Effector CD4-positive, alpha-beta T cell (primary cell): Measurements from ENCODE around the gene MYO10.

Experiments
- DNase-seq: peaks from one replicate; pipeline ENCODE4 v3.0.0-alpha.2; 2020

MYO10 gene

DNA sequence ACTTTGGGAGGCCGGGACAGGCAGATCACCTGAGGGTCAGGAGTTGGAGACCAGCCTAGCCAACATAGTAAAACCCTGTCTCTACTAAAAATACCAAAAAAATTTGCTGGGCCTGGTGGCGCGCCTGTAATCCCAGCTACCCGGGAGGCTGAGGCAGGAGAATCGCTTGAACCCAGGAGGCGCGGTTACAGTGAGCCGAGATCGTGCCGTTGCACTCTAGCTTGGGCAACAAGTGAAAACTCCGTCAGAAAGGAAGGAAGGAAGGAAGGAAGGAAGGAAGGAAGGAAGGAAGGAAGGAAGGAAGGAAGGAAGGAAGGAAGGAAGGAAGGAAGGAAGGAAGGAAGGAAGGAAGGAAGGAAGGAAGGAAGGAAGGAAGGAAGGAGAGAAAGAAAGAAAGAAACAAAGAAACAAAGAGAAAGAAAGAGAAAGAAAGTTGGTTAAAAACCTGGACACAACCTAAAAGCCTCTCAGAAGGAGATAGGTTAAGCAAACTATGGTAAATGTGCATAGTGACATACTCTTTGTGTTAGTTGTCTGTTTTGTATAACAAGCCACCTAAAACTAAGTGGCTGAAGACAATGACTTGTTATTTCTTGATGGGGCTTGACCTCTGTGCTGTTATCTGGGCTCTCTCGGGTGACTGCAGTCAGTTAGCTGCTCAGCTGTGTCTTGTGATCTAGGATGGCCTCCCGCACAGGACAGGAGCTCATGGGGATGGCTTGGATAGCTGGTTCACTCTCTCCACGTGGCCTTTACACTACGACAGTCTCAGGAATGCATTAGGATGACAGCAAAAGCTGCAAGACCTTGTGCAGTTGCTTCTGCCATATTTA lies 8.0 kb upstream of the MYO10 start:
- no peak for DNase-seq

DNA sequence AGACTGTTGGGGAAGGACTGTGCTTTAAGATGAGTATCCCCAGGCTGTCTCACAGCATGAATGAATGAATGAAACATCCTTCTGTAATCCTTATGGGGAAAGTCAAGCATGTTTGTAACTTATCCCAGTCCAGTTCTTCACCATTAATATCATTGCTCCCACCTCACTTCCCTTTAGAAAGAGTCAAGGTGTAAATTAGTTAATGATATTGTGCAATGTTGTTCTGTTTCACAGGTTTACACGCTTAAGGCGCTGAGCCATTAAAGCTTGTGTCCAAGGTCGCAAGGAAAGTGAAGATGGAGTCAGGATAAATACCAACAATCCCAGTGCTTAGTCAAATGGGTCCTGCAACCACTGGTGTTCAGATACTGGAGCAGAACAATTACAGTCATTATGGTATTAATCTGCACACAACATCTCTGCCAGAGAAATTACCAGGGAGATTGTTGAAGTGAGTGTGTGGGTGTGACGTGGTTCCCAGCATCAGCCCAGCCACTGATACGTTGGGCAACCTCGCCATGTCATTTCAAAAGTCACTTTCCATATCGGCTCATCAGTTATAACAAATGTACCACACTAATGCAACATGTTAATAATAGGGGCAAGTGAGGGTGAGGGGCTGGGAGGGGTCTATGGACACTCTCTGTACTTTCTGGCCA lies 1.5 kb upstream of the MYO10 start:
- no peak for DNase-seq

DNA sequence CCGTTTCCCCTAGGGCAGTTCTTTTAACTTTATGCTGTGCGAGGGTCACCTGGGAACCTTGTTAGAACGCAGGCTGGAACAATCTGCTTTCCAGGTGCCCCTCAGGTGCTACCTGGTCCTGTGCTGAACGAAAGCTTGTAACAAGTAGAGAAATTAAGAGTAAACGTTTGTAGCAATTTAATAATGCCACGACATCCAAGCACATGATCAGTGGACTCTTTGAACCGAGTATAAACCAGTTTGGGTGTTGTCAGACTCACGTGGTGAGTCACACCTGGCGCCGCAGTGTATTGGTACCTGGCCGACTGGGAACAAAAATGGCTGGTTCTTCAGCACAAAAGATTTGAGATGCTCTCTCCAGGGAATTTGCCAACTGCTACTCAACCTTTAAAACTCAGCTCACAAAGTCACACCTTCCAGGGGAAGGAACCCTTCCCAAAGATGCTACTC lies 926 bp upstream of the MYO10 start:
- DNase-seq, result no peak

DNA sequence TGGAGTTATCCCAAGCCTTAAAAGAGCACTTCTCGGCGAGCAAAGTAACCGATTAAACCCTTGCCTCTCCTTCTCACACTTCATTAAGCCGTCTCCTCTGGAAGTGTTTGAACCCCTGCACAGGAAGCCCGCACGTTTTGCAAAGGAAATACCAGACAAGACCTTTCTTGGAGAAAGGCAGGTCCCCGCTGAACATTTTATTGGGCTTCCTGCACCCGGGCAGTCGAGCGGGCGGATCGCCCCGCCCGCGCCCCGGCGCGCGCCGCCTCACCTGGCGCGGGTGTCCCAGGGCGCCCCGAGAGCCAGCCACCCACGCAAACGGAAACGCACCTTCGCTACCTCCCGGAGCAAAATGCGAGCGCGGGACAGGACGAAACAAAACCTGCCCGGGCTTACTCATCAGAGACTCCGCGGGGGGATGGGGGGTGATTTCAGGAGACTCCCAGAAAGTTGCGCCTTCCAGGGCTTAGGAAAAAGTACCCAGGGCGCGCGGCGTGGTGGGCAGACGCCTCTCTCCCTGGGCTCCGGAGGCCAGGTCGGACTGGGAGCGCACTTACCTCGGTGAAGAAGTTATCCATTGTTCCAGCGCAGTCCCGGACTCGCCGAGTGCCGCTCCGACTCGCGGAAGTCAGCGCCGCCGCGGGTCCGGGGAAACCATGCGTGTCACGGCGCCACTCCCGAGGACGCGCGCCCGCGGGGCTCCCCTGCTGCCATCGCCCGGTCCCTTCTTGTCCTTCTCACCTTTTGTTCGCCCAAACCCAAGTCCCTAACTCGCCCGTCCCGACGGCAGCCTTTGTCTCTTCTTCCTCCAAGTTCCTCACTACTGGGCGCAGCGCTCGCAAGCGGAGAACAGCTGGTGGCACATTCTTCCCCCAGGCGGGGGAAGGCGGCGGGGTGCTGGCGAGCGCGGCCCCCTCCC lies 598 bp downstream of the MYO10 start:
- DNase-seq, result no peak

DNA sequence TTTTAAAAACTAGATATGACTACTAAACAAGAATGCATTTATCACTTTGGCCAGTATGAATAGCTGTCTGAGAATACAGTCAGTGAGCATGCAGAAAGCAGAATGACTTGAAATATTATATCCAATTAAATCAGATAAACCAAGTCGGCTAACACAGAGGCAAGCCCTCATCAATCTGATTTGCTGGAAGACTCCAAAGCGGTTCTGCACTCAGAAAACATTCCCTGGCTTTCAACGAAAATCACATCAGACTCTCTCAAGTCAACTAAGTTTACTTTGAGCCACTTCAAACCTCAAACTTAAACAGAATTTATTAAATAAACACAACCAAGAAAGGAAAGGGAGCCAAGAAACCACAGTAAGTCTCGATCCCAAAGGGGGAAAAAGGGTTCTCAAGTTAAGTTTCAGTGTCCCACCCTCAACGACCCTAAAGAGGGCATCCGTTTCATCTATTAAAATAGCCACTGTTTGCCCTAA lies 1.4 kb downstream of the MYO10 start:
- DNase-seq, result no peak

DNA sequence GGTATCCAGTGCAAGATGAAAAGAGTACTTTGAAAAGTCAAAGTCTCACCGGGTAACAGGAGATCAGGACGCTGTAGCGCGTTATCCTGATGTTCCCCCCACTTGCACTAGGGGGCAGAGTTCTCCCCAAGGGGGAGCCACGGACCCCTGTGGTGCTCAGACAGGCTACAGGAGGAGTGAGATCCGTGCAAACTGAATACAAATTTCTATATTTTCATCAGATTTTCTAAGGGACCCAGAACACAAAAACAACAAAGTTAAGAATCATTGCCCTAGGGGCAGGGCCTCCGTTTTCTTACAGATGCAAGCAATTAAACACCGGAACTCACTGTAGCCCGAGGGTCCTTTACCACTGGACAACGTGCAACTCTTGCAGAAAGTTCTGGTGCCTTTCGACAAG lies 2.0 kb downstream of the MYO10 start:
- DNase-seq, result no peak

DNA sequence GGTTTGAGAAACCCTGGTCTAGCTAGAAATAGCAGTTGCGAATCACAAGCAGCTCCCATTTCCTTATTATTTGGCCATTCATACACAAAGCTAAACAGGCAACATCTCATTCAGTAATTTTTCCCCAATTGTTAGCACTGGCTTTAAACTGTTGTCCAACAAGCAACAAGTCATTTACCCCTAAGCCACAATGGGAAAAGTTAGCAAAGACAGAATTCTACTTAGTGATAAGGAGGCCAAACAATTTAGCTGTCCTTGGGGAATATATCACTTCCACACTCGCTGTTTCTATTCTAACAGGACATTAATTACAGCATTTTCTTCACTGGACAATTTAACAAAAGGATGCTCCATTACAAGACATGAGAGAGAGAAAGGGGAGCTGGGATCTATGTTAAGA lies 2.8 kb downstream of the MYO10 start:
- DNase-seq, result no peak

DNA sequence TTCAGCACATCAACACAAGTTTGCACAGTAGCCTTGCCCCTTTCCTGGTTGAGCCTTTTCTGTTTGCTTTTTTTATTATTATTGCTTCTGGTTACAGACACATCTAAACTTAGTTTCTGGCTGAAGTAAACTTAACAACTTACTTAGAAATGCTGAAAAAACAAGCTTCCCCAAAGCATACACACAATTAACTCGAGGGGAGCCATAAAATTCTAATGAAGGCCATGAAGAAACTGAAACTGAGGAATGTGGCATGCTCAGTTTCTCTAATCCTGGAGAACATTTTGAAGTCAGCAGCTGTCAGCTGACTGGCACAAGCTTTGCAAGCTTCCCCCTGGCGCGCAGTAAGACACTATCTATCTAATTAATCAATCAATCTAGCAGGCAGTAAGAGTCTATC lies 3.7 kb downstream of the MYO10 start:
- DNase-seq, result no peak

DNA sequence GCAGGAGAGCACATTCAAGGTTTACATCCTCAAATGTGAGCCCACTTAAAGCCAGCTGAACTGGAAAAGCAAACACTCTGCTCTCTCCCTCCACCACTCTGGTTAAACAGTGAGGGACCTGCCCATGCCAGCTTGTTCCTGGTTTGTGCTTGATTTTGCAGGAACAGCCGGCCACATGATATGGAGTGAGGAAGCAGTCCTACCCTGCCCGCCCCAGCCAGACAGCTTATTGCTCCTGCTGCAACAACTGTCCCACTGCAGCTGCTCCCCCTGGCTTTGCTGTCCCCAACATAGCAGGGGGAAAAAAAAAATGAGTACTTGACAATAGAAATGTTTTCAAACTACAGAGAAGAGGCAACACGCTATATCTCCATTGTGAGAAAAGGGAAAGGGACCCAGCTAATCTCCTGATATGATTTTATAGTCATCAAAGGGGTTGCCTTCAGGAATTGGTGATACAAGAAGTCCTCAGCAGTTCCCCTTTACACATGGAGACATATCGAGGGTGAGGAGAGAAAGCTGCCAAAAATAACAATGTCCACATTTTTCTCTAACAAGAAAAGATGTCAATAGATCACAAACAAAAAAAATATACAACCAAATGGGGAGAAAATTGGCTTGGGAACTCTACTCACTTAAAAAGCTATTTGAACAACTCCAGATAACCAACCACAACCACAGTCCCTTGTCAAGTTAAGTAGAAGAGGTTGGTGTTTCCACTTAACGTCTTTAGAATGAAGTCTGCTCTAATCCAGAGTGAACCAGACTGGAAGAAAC lies 4.6 kb downstream of the MYO10 start:
- DNase-seq, result no peak

DNA sequence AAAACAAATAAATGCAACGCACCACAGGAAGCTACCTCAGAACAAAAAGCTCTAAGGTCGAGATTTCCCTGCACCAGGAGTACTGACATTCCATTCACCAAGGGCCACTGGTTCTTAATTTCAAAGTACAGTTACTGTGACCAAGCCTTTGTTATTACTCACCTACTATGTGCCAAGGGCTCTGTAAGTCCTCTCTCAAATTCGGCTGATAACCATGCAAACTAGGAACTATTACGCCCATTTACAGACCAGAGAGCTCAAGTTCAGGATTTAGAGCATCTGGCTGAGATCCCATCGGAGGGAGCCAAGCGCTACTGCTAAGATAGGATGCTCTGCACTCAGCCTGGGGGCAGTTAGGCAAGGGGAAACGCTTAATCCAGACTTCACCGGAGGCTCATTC lies 5.6 kb downstream of the MYO10 start:
- no peak for DNase-seq

DNA sequence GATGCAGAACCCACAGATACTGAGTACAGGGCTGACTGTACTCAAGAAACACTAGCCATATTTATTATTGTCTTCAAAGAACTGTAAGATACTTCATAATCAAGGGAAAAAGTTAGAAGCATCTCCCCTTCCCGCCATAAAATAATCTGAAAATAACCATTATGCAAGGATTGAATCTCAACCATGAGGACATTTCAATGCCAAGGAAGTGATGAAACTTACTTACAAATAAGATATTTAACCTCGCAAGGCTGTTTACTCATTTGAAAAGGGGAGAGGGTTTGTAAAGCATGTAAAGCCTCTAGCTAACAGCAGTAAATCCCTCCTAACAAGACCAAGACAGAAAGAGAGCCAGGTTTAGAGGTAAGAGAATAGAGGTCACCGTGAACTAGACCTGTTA lies 6.3 kb downstream of the MYO10 start:
- DNase-seq, result no peak

DNA sequence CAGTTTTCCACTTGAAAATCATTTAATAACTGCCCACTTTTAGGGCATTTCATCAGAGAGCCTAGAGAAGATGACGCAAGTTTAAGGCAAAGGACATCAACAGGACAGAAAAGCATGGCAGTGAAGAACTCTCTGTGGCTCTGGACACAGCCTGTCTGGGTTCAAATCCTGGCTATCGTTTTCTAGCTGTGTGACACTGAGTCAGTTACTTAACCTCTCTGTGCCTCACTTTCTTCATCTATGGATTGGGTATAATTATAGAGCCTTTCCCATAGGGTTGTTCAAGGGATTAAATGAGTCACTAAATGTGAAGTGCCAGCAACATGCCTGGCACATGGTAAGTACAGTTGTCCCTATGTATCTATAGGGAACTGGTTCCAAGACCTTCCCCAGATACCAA lies 6.7 kb downstream of the MYO10 start:
- DNase-seq, result no peak

DNA sequence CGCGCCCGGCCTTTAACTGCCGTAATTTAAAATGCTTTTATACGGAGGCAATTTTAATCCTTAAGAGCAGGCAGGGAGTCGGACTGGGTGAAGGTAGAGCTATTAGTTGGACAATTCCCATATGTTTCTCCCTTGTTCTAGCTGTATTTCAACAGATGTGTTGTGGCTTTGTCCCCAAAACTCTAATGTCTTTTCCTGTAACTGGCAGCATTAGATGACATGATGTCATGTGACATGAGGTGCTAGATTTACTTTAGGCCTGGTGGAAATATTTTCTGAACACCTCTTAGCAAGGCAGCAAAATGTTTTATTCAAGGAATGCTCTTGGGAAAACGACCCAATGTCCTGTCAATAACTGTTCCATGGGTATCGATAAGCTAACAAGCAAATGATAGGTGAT lies 8.5 kb downstream of the MYO10 start:
- DNase-seq, result no peak

DNA sequence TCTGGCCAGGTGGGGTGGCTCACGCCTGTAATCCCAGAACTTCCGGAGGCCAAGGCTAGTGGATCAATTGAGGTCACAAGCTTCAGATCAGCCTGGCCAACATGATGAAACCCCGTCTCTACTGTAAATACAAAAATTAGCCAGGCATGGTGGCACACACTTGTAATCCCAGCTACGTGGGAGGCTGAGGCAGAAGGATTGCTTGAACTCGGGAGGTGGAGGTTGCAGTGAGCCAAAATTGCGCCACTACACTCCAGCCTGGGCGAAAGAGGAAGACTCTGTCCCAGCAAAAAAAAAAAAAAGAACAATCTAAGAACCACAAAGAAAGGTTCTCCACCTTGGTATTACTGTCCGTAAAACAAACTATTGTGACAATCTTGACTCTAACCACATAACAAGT lies 9.7 kb downstream of the MYO10 start:
- no peak for DNase-seq

DNA sequence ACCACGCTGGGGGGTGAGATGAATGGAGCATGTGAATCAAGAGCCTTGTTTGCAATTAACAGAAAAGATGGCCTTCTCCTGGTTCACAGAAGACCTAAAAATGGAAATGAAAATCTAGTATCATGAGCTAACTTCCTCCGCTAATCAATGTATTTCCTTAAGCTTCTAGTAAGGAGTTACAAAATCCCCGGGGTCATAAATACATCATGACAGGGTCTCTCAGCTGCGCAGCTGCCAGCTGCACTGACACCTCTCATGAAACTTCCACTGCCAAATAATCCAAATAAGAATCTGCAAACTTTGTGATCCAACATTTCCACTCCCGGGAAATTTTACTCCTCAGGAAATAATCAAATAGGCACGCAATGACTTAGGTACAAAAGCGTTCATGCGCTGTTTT lies 11.9 kb downstream of the MYO10 start:
- no peak for DNase-seq

DNA sequence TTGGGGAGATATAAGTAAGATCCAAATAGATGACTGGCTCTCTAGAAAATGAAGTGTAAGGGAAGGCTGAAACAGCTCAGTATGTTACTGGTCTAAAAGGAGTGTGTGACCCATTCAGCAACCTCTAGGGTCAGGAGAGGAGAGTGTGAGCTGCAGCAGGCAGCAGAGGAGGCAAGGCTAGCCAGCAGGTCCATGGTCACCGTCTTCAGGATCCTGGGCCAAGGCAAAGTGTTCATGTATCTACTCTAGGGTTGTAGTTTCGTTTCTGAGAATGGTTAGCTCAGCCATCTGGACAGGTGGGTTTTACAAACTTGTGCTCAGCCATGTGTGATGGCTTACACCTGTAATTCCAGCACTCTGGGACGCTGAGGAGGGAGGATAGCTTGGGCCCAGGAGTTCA lies 13.7 kb downstream of the MYO10 start:
- DNase-seq, result no peak

DNA sequence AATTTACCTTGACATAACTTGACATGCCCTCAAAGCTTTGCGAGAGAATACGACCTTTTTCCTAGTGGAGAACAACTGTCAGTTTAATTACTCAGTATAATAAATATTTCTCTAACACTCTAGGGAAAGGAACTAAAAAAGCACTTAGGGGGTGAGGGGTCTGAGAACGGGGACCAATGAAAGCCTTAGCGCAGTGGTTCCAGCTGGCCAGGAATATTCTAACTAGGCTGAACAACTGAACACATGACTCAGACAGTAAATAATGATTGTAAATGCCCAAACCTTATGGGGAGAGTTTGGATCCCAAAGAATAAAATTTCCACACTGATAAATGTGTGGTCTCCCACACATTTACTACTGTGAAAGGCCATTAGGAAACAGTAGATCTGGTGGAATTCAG lies 14.9 kb downstream of the MYO10 start:
- DNase-seq, result no peak

DNA sequence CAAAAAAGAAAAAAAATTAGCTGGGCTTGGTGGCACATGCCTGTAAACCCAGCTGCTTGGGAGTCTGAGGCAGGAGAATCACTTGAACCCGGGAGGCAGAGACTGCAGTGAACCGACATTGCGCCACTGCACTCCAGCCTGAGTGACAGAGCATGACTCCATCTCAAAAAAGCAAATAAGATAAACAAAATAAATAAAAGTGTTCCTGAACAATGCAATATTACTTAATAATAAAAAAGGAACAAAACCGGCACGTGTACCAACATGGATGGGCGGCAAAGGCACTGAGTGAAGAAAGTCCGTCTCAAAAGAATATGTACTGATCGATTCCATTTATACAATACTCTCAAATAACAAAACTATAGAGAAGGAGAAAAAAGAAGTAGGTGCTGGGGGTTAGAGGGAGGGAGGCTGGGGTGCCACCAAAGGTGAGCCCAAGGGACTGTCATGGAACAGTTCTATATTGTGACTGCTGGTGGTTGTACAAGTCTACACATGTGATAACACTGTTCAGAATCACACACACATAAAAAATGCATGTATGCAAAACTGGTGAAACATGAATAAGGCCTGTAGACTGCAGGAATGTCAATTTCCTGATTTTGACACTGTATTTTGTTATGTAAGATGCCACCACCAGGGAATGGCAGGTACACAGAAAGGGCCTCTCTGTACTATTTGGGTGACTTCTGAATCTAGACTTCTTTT lies 15.8 kb downstream of the MYO10 start:
- DNase-seq, result no peak

DNA sequence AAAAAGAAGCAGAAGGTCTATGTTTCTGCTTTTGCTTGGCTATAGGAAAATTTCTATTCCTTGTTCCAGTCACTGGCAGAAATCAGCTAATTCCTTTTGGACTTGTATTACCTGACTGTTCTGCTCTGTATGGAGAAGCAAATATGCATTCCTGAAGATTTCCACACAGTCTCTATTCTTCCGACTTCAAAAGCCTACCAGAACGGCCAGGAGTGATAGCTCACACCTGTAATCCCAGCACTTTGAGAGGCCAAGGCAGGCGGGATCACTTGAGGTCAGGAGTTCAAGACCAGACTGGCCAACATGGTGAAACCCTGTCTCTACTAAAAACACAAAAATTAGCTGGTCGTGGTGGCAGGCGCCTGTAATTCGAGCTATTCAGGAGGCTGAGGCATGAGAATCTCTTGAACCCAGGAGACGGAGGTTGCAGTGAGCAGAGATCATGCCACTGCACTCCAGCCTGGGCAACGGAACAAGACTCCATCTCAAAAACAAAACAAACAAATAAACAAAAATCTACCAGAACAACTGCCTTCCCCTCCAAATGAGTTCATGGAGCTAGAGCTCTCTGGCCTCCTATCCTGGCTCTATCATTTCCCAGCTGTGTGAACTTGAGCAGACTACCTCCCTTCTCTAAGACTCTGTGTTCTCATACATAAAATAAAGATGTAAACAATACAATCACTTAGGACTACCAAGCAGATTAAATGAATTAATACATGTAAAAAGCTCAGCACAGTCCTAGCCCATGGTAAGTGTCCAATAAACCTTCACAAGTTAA lies 17.0 kb downstream of the MYO10 start:
- no peak for DNase-seq

DNA sequence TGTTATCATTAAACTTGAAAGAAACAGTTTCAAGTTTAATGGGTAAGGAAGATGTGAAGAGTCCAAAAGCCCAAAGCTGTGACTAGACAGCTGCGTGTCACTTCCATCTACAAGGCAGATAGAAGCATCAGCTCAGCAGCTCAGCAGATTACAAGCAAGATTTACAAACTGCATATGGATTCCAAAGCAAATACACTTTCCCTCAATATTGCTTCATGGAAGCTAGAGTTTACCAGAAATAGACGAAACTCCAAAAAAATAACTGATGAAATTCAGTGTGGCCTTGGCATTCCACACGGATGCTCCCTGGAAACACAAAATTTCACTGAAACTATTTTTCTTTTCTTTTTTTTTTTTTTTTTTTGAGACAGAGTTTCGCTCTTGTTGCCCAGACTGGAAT lies 17.9 kb downstream of the MYO10 start:
- DNase-seq, result no peak

DNA sequence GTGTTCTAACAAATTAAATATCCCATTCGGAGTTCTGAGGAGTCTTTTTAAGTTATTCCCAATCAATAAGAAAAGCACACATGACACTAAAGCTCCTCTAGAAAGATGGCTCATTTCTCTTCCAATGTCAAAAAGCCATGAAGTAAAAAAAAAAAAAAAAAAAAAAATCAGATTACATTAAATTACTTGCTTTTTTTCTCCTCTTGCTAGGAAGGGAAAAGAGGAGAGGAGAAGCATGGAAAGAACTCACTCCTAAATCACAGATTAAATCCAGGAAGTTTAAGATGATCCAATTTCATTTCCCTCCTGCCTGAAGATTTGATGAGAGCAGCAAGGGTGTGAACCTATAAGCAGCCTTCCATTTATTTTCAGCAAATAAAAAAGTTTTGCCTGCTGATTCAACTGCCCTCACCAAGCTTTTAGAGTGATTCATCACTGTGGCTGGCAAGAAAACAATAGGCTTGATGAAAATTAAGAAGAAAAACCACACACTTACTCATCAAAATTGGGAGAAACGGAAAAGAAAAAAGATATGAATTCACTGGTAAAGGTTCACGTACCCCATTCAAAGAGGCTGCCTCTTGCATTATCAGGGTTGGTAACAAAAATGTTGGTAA lies 19.7 kb downstream of the MYO10 start:
- DNase-seq, result no peak
